IMR-90 (cell line): Measurements from ENCODE around the gene SNED1. TPM values are rescaled to one million over a fixed set of nuclear protein-coding genes. Genes with fewer than 3 reads are reported as not detected.

Experiments used
- ATAC-seq: fragments of 200-7000 bp; cut with Tn5 transposase; 2 replicates; pipeline ENCODE4 v1.9.1; 2020; ENCODE audit warnings: low read depth, mild to moderate bottlenecking, moderate library complexity
- BruUV-seq: library from RNA; stranded (reverse); fragments of 400-500 nt; replicated peaks from 2 replicates; lab custom pipeline; 2021; lab: Mats Ljungman, UMichigan
- CTCF ChIA-PET: fragments of 300-600 bp; formaldehyde crosslinking; extraction: SDS; loops from one replicate; lab custom pipeline; 2021; ENCODE audit warnings: antibody characterized with exemption; lab: Yijun Ruan, JAX
- POLR2A ChIA-PET: fragments of 300-600 bp; sonication (Branson Sonifier 250); formaldehyde crosslinking; loops from one replicate; lab custom pipeline; 2022; ENCODE audit warnings: antibody characterized with exemption; ENCODE audit not compliant: unreplicated experiment; lab: Charles Lee
- DNase-seq: peaks from one replicate; pipeline ENCODE4 v3.0.0; 2013
- H2AFZ ChIP-seq: replicated peaks from 2 replicates; pipeline ENCODE3; 2013; ENCODE audit warnings: low read length, mild to moderate bottlenecking; ENCODE audit not compliant: poor library complexity
- H2AK5ac ChIP-seq: 2 replicates; pipeline ENCODE4 v1.6.1; 2013; ENCODE audit warnings: low read depth, low read length, inconsistent platforms
- H2AK9ac ChIP-seq: replicated peaks from 2 replicates; pipeline ENCODE3; 2013; ENCODE audit warnings: mild to moderate bottlenecking, low read depth, low read length, moderate library complexity; ENCODE audit not compliant: poor library complexity
- H2BK120ac ChIP-seq: 2 replicates; pipeline ENCODE4 v1.6.1; 2013; ENCODE audit warnings: low read depth, low read length, inconsistent platforms
- H2BK15ac ChIP-seq: 3 replicates; pipeline ENCODE4 v1.6.1; 2013; ENCODE audit warnings: low read depth, low read length, inconsistent platforms
- H2BK20ac ChIP-seq: 2 replicates; pipeline ENCODE4 v1.6.1; 2013; ENCODE audit warnings: low read depth, mild to moderate bottlenecking, inconsistent platforms, low read length, moderate library complexity
- H2BK5ac ChIP-seq: 2 replicates; pipeline ENCODE4 v1.6.1; 2013; ENCODE audit warnings: mild to moderate bottlenecking, low read depth, low read length, inconsistent platforms; ENCODE audit not compliant: poor library complexity, severe bottlenecking
- H3K14ac ChIP-seq: replicated peaks from 2 replicates; pipeline ENCODE4 v1.6.1; 2013; ENCODE audit warnings: low read depth, low read length, inconsistent platforms
- H3K18ac ChIP-seq: 2 replicates; pipeline ENCODE4 v1.6.1; 2013; ENCODE audit warnings: low read depth, low read length, control low read depth
- H3K23ac ChIP-seq: 2 replicates; pipeline ENCODE4 v1.6.1; 2013; ENCODE audit warnings: low read depth, low read length, inconsistent platforms
- H3K27ac ChIP-seq: 2 replicates; pipeline ENCODE4 v1.5.1; 2013; ENCODE audit warnings: mild to moderate bottlenecking, control low read depth, low read length; ENCODE audit not compliant: insufficient read depth
- H3K27me3 ChIP-seq: 2 replicates; pipeline ENCODE4 v1.6.1; 2013; ENCODE audit warnings: low read length; ENCODE audit not compliant: control insufficient read depth, insufficient read depth
- H3K36me3 ChIP-seq: 2 replicates; pipeline ENCODE4 v1.6.1; 2013; ENCODE audit warnings: low read length, mixed read lengths; ENCODE audit not compliant: control insufficient read depth, insufficient read depth
- H3K4ac ChIP-seq: 2 replicates; pipeline ENCODE4 v1.6.1; 2013; ENCODE audit warnings: low read depth, low read length, inconsistent platforms
- H3K4me1 ChIP-seq: 2 replicates; pipeline ENCODE4 v1.6.1; 2013; ENCODE audit warnings: low read length, mixed read lengths; ENCODE audit not compliant: control insufficient read depth, insufficient read depth
- H3K4me2 ChIP-seq: 2 replicates; pipeline ENCODE4 v1.6.1; 2013; ENCODE audit warnings: low read depth, mild to moderate bottlenecking, control low read depth, low read length, moderate library complexity
- H3K4me3 ChIP-seq: 2 replicates; pipeline ENCODE4 v1.5.1; 2013; ENCODE audit warnings: low read depth, mild to moderate bottlenecking, control low read depth, low read length, moderate library complexity; ENCODE audit not compliant: insufficient read depth
- H3K56ac ChIP-seq: 2 replicates; pipeline ENCODE4 v1.6.1; 2013; ENCODE audit warnings: low read length, inconsistent platforms; ENCODE audit not compliant: insufficient read depth; ENCODE audit errors: extremely low read depth
- H3K79me1 ChIP-seq, 2 experiments: 2 replicates each; pipeline ENCODE4 v1.6.1; 2013; ENCODE audit warnings: low read length in 2 of 2, inconsistent platforms in 1 of 2, low read depth in 1 of 2
- H3K9ac ChIP-seq: 2 replicates; pipeline ENCODE4 v1.6.1; 2013; ENCODE audit warnings: low read depth, low read length, control low read depth
- H3K9me1 ChIP-seq: 2 replicates; pipeline ENCODE4 v1.6.1; 2013; ENCODE audit warnings: low read length, inconsistent platforms; ENCODE audit not compliant: insufficient read depth
- H3K9me3 ChIP-seq: 2 replicates; pipeline ENCODE4 v1.6.1; 2013; ENCODE audit warnings: low read length; ENCODE audit not compliant: control insufficient read depth, insufficient read depth
- H4K20me1 ChIP-seq: 2 replicates; pipeline ENCODE4 v1.6.1; 2013; ENCODE audit warnings: low read length, inconsistent platforms; ENCODE audit not compliant: insufficient read depth
- H4K5ac ChIP-seq: 2 replicates; pipeline ENCODE4 v1.6.1; 2013; ENCODE audit warnings: mild to moderate bottlenecking, low read depth, low read length, control low read depth
- H4K8ac ChIP-seq, 2 experiments: 2 replicates each; pipeline ENCODE4 v1.6.1; 2013; ENCODE audit warnings: low read depth in 2 of 2, low read length in 2 of 2, control low read depth in 1 of 2, inconsistent platforms in 1 of 2
- H4K91ac ChIP-seq: 2 replicates; pipeline ENCODE4 v1.6.1; 2013; ENCODE audit warnings: low read depth, low read length, inconsistent platforms; ENCODE audit not compliant: insufficient read depth
- BHLHE40 ChIP-seq: fragments of 150-350 bp; IDR thresholded peaks from 2 replicates; pipeline ENCODE4 v1.6.1; 2016; ENCODE audit warnings: mild to moderate bottlenecking, low read depth, low read length
- CEBPB ChIP-seq: IDR thresholded peaks from 2 replicates; pipeline ENCODE4 v1.6.1; 2012; ENCODE audit warnings: low read depth, low read length, improper control_type of control experiment
- FOS ChIP-seq: fragments of 150-350 bp; IDR thresholded peaks from 2 replicates; pipeline ENCODE4 v1.6.1; 2016; ENCODE audit warnings: low read depth, low read length
- MAZ ChIP-seq: IDR thresholded peaks from 2 replicates; pipeline ENCODE4 v1.6.1; 2012; ENCODE audit warnings: low read depth, mild to moderate bottlenecking, low read length, improper control_type of control experiment, moderate library complexity, borderline replicate concordance
- MXI1 ChIP-seq: IDR thresholded peaks from 2 replicates; pipeline ENCODE4 v1.6.1; 2012; ENCODE audit warnings: low read depth, mild to moderate bottlenecking, low read length, moderate library complexity, borderline replicate concordance
- NFE2L2 ChIP-seq: fragments of 150-350 bp; IDR thresholded peaks from 2 replicates; pipeline ENCODE4 v1.6.1; 2016; ENCODE audit warnings: low read depth, mild to moderate bottlenecking, low read length
- POLR2A ChIP-seq: IDR thresholded peaks from 2 replicates; pipeline ENCODE4 v1.6.1; 2012; ENCODE audit warnings: mild to moderate bottlenecking, low read depth, low read length
- RAD21 ChIP-seq: IDR thresholded peaks from 2 replicates; pipeline ENCODE4 v1.6.1; 2012; ENCODE audit warnings: low read length, improper control_type of control experiment
- RCOR1 ChIP-seq: IDR thresholded peaks from 2 replicates; pipeline ENCODE4 v1.6.1; 2012; ENCODE audit warnings: mild to moderate bottlenecking, low read length, improper control_type of control experiment; ENCODE audit not compliant: insufficient replicate concordance
- RFX5 ChIP-seq: IDR thresholded peaks from 2 replicates; pipeline ENCODE4 v1.8.0; 2012; ENCODE audit warnings: low read depth, mild to moderate bottlenecking, low read length, moderate library complexity
- WGBS, 2 experiments: methylation state at CpG; one replicate each; pipeline versions ENCODE4 v1.1.5 to v1.1.7; 2013; ENCODE audit warnings: missing lambda C conversion rate in 2 of 2; ENCODE audit not compliant: insufficient read length in 1 of 2; ENCODE audit errors: extremely low coverage in 2 of 2; 5-methylcytosine and 5-hydroxymethylcytosine counted together
- dilution Hi-C: fragments of 300-500 bp; cut with HindIII; formaldehyde crosslinking; loops from one replicate; pipeline ENCODE4 v1.14.3; 2018; ENCODE audit warnings: low sequenced_read_pairs; ENCODE audit not compliant: unreplicated experiment
- in situ Hi-C: fragments of 300-500 bp; cut with MboI; formaldehyde crosslinking; loops from 3 replicates; pipeline ENCODE4 v1.14.3; 2019; ENCODE audit warnings: low sequenced_read_pairs, inconsistent platforms, mixed read lengths
- intact Hi-C: fragments of 100-400 bp; cut with micrococcal nuclease; formaldehyde crosslinking; loops from 2 replicates; pipeline ENCODE4 v1.10.0; 2022
- polyA plus RNA-seq, 3 experiments: library from polyadenylated mRNA; depleted of rRNA; stranded (reverse); fragments of >200 nt; gene quantifications; 2 replicates each; pipeline ENCODE4 v1.2.3, GENCODE V29; 2012; ENCODE audit warnings: low replicate concordance in 1 of 3
- total RNA-seq: library from RNA; depleted of rRNA; stranded (reverse); fragments of >200 nt; gene quantifications from 2 replicates; pipeline ENCODE4 v1.2.3, GENCODE V29; 2012
- TF ChIP-seq, protein P1 (sequence below): fragments of 150-350 bp; IDR thresholded peaks from 2 replicates; pipeline ENCODE4 v1.6.1; 2016; ENCODE audit warnings: low read depth, mild to moderate bottlenecking, low read length, moderate library complexity, borderline replicate concordance
- TF ChIP-seq, protein P2 (sequence below): conservative IDR thresholded peaks from 2 replicates; pipeline ENCODE4 v1.5.1; 2012; ENCODE audit warnings: mild to moderate bottlenecking, low read depth, low read length, improper control_type of control experiment

Gene SNED1
- total and polyA plus RNA-seq, 2 of the 4 experiments (the other 2 are of a cell fraction), result 1.1 to 3.4 TPM

DNA sequence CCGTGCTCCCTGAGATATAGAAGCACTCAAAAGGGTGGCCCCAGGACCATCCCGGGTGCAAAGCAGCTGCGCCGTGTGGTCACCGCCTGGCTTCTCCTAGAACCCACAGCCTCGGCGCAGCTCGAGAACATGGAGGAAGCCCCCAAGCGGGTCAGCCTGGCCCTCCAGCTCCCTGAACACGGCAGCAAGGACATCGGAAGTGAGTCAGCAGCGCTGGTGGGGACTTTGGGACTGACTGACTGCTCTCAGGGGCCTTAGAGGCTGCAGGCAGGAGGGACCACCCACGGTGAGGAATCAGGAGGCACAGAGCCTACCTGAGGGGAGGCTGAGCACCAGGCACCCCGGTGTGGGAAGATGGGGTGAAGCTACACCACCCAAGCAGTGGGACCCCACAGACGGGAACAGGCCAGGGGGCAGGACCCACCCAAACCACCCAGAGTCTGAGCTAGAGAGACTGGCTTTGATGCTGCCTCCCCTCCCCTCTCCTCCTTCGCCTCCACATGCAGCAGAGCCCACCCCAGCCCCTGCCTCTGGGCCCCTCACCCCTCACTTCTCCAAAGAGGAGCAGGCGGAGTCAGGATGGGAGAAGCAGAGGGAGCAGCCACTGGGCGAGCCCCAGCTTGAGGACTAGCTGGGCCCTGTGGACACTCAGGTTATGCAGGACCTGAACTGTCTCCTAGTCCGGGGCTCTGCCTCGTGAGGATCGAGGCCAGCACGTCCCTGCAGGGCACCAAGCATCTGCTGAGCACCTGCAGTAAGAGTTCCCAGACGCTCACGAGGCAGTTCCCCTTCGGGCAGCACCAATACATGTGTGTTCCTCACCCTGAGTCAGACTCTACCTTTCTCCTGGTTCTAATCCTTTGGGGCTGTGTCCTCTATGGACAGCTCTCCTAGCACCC, 75.0 kb downstream of the SNED1 start (continued):
- TF ChIP-seq BHLHE40 (no peak), POLR2A (no peak)

DNA sequence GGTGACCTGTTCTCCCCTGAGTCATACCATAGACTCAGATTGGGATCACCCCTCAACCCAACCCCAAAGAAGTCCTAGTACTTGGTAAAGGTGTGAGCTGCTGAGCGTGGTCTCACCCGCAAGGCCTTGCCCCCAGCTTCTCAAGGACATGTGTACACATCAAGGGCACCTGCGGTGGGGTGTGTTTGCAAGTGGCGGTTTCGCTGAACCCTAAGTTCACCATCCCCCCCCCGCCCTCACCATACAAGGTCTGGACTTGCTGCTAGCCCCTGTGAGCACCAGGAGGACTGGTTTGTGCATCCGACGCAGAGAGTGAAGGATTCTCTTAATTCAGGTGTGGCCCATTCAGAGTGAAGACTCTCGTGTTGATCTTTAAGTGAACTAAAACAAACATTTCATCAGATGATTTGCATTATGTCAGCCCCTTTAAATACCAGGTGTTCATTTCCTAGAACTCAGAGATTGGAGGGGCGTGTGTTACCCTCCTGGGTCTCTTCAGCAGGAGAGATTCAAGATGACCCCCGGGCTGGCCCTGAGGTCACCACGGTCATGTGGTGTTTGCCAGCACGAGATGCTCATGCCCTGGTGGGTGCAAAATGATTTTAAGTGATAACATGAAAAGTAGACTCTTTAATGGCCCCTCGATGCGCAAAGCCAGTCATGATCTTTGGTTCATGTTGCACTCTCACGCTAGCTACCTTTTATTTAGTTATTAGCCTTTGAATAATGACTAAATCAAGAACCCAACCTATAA, 75.8 kb downstream of the SNED1 start:
- H3K36me3 ChIP-seq, result peaks cover 34% of the 10 kb centered on the region; the same call in 1 of the 2 replicates
- no peak overlapping the region for H2BK20ac ChIP-seq
- H3K9ac ChIP-seq, result no peak overlapping the region
- no peaks in the 10 kb centered on the region for H3K4me1 ChIP-seq
- BruUV-seq, result no TSS peak
- CTCF ChIA-PET, result interaction anchor here (0.6 kb wide), 1 partner anchor 131 kb away, joined by 3 read pairs; no protein-coding TSS in a partner anchor
- DNase-seq, result no peak
- no peak overlapping the region for H3K4me2 ChIP-seq
- H2BK120ac ChIP-seq, result no peak overlapping the region
- no peak overlapping the region for H3K18ac ChIP-seq
- H4K91ac ChIP-seq, result no peak overlapping the region
- no peaks in the 10 kb centered on the region for H3K79me1 ChIP-seq
- H3K4ac ChIP-seq, result no peak overlapping the region
- no peak overlapping the region for H3K23ac ChIP-seq
- no peak overlapping the region for H4K5ac ChIP-seq
- POLR2A ChIA-PET, result no interaction called here
- dilution Hi-C loops (no loop called here), intact Hi-C loops (no loop called here), in situ Hi-C loops (loop anchor here (10.0 kb wide), 1 partner anchor 219 kb away; no protein-coding TSS in a partner anchor)
- no peak overlapping the region for H2AFZ ChIP-seq
- no peak for ATAC-seq
- no peak overlapping the region for H4K8ac ChIP-seq
- H3K9me3 ChIP-seq, result no peaks in the 10 kb centered on the region
- H3K14ac ChIP-seq, result no peak overlapping the region
- H3K4me3 ChIP-seq, result no peak overlapping the region
- no peak overlapping the region for H3K56ac ChIP-seq
- H3K27me3 ChIP-seq, result no peaks in the 10 kb centered on the region
- no peak overlapping the region for H3K27ac ChIP-seq
- H2AK5ac ChIP-seq, result no peak overlapping the region
- no peaks in the 10 kb centered on the region for H4K20me1 ChIP-seq
- no peaks in the 10 kb centered on the region for H3K9me1 ChIP-seq
- H2BK5ac ChIP-seq, result no peak overlapping the region
- no peak overlapping the region for H2BK15ac ChIP-seq
- no CpG with 5 or more reads among the region's 16 CpGs for WGBS, 2 experiments
- H2AK9ac ChIP-seq, result no peak overlapping the region
- TF ChIP-seq MXI1 (no peak), MAZ (no peak), RAD21 (no peak), NFE2L2 (no peak), FOS (no peak), CEBPB (no peak), RFX5 (no peak), RCOR1 (no peak), BHLHE40 (no peak)
- TF ChIP-seq, protein P1, sequence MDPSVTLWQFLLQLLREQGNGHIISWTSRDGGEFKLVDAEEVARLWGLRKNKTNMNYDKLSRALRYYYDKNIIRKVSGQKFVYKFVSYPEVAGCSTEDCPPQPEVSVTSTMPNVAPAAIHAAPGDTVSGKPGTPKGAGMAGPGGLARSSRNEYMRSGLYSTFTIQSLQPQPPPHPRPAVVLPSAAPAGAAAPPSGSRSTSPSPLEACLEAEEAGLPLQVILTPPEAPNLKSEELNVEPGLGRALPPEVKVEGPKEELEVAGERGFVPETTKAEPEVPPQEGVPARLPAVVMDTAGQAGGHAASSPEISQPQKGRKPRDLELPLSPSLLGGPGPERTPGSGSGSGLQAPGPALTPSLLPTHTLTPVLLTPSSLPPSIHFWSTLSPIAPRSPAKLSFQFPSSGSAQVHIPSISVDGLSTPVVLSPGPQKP, result no peak
- TF ChIP-seq, protein P2, sequence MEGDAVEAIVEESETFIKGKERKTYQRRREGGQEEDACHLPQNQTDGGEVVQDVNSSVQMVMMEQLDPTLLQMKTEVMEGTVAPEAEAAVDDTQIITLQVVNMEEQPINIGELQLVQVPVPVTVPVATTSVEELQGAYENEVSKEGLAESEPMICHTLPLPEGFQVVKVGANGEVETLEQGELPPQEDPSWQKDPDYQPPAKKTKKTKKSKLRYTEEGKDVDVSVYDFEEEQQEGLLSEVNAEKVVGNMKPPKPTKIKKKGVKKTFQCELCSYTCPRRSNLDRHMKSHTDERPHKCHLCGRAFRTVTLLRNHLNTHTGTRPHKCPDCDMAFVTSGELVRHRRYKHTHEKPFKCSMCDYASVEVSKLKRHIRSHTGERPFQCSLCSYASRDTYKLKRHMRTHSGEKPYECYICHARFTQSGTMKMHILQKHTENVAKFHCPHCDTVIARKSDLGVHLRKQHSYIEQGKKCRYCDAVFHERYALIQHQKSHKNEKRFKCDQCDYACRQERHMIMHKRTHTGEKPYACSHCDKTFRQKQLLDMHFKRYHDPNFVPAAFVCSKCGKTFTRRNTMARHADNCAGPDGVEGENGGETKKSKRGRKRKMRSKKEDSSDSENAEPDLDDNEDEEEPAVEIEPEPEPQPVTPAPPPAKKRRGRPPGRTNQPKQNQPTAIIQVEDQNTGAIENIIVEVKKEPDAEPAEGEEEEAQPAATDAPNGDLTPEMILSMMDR, result no peak
